HG03378 (cell line): ENCODE data around the gene WNT7B.

Source experiments
- ATAC-seq: cut with Tn5 transposase; IDR thresholded peaks from one replicate; pipeline ENCODE4 v1.9.1; 2021; ENCODE audit warnings: mild to moderate bottlenecking, moderate library complexity; ENCODE audit not compliant: unreplicated experiment

Gene WNT7B

GRCh38 chr22:45974498-45974897 lies 2.5 kb downstream of the WNT7B start:
- no peak for ATAC-seq

GRCh38 chr22:45972889-45973253 lies 4.1 kb downstream of the WNT7B start:
- no peak for ATAC-seq

DNA sequence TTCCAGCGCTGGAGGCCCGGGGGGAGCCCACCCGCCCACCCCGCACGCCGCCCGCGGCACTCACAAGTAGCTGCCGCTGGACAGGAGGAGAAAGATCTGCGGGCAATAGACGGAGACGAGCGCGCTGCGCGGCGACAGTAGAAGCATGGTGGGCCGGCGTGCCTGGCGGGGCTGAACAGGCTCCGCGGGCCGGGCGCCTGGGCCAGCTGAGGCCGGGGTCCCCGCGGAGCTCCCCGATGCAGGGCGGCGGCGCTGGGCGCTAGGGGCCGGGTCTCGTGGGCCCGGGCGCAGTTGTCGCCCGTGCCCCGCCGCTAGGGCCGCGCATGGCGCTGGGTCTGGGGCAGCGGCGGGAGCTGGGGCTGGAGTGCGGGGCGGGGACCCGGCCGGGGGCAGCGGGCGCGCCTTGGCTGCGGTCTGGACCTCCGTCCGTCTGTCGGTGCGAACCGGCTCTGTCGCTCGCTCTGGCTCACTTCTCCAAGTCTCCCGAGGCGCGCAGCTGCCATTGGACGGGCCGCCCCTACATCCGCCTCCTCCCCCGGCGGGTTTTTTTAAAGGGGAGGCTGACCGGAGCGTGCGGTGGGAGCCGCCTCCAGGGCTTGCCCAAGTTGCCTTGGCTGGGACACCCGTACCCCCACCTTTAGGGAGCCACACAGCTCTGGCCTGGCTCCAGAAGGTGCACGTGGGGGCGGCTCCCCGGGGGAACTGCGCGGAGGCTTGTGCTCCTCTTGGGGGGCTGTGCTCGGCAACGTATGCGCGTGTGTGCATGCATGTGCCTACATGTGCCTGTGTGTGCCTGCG lies 4.7 kb downstream of the WNT7B start:
- no peak for ATAC-seq

DNA sequence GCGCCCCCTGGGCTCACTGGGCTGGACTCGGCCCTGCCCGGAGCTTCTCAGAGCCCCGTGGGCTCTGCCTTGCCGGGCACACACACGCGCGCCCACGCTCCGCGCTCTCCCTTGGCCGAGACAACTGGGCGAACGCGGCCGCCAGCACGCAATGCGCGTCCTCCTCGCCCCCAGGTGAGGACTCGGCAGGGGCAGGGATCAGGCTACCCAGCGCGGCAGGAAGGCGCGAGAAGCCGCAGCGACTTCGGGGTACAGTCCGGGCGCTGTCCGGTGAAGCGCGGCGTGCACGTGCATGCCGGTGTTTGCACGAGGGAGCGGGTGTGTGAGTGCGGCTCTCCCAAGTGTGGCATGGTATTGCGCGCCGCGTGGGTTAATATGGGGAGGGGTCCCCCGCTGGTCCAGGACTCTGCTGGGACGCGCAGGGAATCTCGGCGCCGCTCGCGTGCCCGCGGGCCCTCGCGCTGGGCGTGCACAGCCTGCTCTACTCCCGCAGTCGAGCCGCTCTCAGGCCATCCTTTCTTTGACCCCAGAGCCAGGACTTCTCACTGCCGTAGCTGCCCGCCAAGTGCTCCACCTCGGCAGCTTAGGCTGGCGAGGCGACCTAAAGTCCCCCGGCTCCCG lies 5.4 kb downstream of the WNT7B start:
- no peak for ATAC-seq

GRCh38 chr22:45970705-45971407 lies 6.1 kb downstream of the WNT7B start:
- no peak for ATAC-seq

GRCh38 chr22:45969801-45970470 lies 7.0 kb downstream of the WNT7B start:
- ATAC-seq = no peak

GRCh38 chr22:45969414-45969799 lies 7.6 kb downstream of the WNT7B start:
- no peak for ATAC-seq

GRCh38 chr22:45968751-45969413 lies 8.1 kb downstream of the WNT7B start:
- no peak for ATAC-seq

DNA sequence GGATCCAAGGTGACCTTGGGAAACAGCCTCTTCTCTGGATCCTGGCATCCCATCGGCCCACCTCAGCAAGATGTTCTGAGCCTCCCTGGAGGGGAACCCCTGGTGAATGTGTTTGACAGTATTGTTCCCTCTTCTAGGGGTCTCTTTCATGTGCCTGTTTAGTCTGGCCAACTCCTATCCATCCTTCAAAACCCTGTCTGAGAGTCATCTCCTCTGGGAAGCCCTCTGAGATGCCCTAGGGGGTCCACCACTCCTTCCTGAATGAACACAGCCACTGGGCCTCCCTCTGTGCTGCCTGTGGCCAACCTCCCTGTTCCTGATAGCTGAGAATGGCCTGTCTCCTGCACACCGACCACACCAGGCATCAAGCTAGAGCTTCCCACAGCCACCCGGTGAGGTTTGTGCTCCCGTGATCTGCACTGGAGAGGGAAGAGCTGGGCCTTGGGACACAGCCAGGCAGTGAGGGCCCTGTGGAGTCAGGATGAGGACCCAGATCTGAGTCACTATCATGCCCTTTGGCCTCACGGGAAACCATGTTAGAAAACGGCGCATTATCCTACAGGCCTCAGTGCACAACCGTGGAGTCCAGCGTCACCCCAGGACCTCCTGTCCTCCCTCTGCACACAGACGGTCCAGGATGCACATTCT lies 8.8 kb downstream of the WNT7B start:
- no peak for ATAC-seq

DNA sequence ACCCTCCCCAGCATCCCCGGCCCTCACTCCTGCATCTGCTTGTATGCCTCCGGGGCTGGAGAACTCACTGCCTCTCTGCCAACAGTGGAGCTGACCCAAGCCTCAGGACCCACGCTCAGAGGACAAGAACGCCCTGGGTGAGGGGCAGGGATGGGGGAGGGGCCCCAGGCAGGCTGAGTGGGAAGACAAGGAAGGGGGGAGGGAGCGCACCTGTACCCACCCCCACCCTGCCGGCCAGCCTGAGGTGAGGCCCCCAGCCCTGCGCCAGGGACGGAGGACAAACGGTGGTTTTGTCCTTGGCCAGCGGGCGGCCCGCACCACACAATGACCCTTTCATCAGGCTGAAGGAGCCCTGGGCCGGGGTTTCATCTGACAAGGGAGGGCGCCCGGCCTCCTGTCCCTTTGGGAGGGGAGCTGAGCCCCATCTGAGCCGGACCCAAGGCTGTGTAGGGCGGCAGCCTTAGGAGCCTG lies 10.0 kb downstream of the WNT7B start:
- no peak for ATAC-seq

DNA sequence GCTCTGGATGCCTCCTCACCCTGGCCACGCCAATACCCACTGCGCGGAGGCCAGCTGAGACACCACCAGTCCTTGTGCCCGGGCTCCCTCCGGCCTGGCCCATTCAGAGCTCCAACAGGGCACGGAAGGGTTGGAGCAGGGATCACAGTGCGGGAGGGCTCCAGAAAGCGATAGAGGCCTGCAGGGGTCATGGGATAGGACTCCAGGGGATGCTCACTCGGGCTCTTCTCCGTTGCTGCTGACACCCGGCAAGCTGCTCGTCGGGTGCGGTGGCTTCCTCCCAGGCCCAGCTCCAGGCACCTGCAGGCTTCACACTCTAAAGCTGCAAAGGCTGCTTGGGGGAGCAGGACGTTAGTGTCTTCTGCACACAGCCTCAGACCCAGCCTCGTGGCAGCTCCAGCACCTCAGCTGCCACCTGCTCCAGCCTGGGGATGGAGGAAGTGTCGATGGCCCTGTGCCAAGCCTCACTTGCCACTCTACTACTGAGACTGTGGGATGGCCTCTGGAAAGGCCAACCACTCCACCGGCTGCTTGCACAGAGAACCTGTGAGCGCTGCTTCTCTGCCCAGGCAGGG lies 10.6 kb downstream of the WNT7B start:
- ATAC-seq = no peak

- ATAC-seq = no peak
Observed at GRCh38 chr22:45965563-45965962, 11.4 kb downstream of the WNT7B start.

DNA sequence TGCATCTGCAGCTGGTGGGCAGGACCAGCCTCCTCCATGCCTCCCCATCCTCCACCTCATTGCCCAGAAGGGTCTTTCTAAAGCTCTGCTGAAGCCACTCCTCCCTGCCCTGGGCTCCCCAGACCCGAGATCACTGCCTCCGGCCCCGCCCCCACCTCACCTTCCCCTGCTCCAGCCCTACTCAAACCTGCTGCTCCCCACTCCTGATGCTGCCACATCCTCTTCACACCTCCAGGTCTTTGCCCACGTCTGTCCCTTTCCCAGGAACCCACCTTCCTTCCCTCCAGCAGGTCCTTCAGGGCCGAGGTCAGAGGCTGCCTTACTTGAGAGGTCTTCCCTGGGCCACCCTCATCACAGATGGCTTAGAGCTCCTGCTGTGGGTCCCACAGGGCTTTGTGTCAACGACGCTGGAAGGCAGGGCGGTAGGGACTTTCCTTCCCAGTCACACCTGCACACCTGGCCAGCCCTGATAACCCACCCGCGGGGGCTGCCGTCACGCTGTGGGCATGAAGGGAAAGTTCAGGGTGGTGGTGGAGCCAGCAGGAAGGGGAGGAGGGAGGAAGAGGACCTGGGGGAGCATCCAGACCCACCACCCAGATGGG lies 11.9 kb downstream of the WNT7B start:
- no peak for ATAC-seq

- no peak for ATAC-seq
Observed at GRCh38 chr22:45964372-45964771, 12.6 kb downstream of the WNT7B start.

- ATAC-seq = no peak
Observed at GRCh38 chr22:45963821-45964220, 13.1 kb downstream of the WNT7B start.

- no peak for ATAC-seq
Observed at GRCh38 chr22:45962756-45963324, 14.1 kb downstream of the WNT7B start.

GRCh38 chr22:45962434-45962718 lies 14.6 kb downstream of the WNT7B start:
- ATAC-seq = no peak

DNA sequence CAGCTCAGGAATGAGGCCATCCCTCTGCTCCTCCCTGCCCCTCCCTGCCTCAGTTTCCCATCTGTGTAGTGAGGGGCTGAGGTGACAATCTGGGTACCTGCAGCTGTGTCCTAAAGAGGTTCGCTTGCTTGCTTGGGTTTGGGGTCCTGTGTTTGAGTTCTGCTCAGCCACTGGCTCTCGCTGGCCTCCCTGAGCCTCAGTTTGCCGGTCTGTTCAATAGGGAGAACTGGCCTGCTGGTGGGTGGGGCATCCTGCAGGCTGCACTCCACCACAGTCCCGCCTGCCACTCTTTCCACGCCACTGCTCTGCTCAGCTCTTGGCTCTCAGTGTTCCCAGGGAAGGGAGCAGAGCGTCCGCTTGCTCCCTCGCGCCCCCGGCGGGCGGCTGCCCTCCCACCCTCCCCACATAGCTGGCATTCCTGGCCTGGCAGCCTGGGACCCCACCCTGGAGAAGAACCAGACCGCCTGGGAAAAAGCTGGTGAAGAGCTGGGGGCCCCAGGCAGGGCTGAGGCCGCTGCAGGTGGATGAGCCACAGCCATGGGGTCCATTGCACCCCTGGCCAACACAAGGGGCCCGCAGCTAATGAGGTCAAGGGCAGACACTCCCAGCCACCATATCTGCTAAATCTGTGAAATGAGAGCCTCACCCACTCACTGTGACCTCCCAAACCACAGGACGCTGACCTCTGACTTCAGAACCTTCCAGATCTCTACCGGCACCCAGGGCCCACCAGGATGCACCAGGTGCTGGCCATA lies 15.1 kb downstream of the WNT7B start:
- no peak for ATAC-seq
